ENCODE results near the gene MBD5. TPM values are rescaled to one million over a fixed set of nuclear protein-coding genes. Genes with fewer than 3 reads are reported as not detected.
A peak's percentile ranks its signal among the peaks of the same experiment; 100 is the strongest.

The MBD5 gene
- total and polyA plus RNA-seq, 8 donors, result 32.5 to 58.0 (median 43.5) TPM

GRCh38 chr2:148165975-148166374 lies 145.1 kb downstream of the MBD5 start:
- H3K27me3 ChIP-seq, result no peaks in the 10 kb centered on the region
- H3K9me3 ChIP-seq, result no peaks in the 10 kb centered on the region
- no peaks in the 10 kb centered on the region for H3K36me3 ChIP-seq
- DNase-seq, result no peak
- intact Hi-C loops (cut with DNase I), result no loop called here
- no peak for ATAC-seq
- H3K4me3 ChIP-seq, result no peak overlapping the region
- no peaks in the 10 kb centered on the region for H3K4me1 ChIP-seq
- no peak overlapping the region for H3K27ac ChIP-seq
- TF ChIP-seq CTCF (IDR thresholded peaks at IDR 0.05), result no peak

GRCh38 chr2:148167241-148167766 lies 146.4 kb downstream of the MBD5 start:
- no peaks in the 10 kb centered on the region for H3K4me1 ChIP-seq
- intact Hi-C loops (cut with DNase I), result no loop called here
- H3K36me3 ChIP-seq, result no peaks in the 10 kb centered on the region
- no peak for ATAC-seq
- no peak for DNase-seq
- TF ChIP-seq CTCF (IDR thresholded peaks at IDR 0.05), result no peak
- no peaks in the 10 kb centered on the region for H3K27me3 ChIP-seq
- H3K27ac ChIP-seq, result no peak overlapping the region
- no peak overlapping the region for H3K4me3 ChIP-seq
- no peaks in the 10 kb centered on the region for H3K9me3 ChIP-seq

- H3K9me3 ChIP-seq, result no peaks in the 10 kb centered on the region
- intact Hi-C loops (cut with DNase I), result no loop called here
- TF ChIP-seq CTCF (IDR thresholded peaks at IDR 0.05), result no peak
- H3K27me3 ChIP-seq, result no peaks in the 10 kb centered on the region
- no peaks in the 10 kb centered on the region for H3K4me1 ChIP-seq
- H3K36me3 ChIP-seq, result no peaks in the 10 kb centered on the region
- no peak overlapping the region for H3K4me3 ChIP-seq
- no peak for ATAC-seq
- DNase-seq, result no peak
- no peak overlapping the region for H3K27ac ChIP-seq
Observed at GRCh38 chr2:148167855-148168254, 147.0 kb downstream of the MBD5 start.

- no peaks in the 10 kb centered on the region for H3K36me3 ChIP-seq
- DNase-seq, result peak in 1 of 4 donors; percentile 43
Observed at GRCh38 chr2:148172131-148172753, 151.4 kb downstream of the MBD5 start.

GRCh38 chr2:148173168-148173567 lies 152.3 kb downstream of the MBD5 start:
- no peak overlapping the region for H3K27ac ChIP-seq
- no peaks in the 10 kb centered on the region for H3K9me3 ChIP-seq
- intact Hi-C loops (cut with DNase I), result no loop called here
- H3K27me3 ChIP-seq, result no peaks in the 10 kb centered on the region
- H3K36me3 ChIP-seq, result no peaks in the 10 kb centered on the region
- no peak overlapping the region for H3K4me3 ChIP-seq
- no peaks in the 10 kb centered on the region for H3K4me1 ChIP-seq
- ATAC-seq (no peak), DNase-seq (peak in 1 of 4 donors; percentile 51)
- no peak for TF ChIP-seq CTCF (IDR thresholded peaks at IDR 0.05)

More at GRCh38 chr2:148172131-148172753, 151.4 kb downstream of the MBD5 start:
- H3K27ac ChIP-seq, result no peak overlapping the region
- TF ChIP-seq CTCF (IDR thresholded peaks at IDR 0.05), result no peak
- no peak overlapping the region for H3K4me3 ChIP-seq
- H3K9me3 ChIP-seq, result no peaks in the 10 kb centered on the region
- no peaks in the 10 kb centered on the region for H3K27me3 ChIP-seq
- no peaks in the 10 kb centered on the region for H3K4me1 ChIP-seq
- intact Hi-C loops (cut with DNase I), result no loop called here
- no peak for ATAC-seq
